Peyer's patch (tissue), 4 donors: ENCODE results near the gene TXNRD2.

Experiments
- POLR2A ChIP-seq, 2 donors: fragments of 450-650 bp; IDR thresholded peaks; one replicate each; pipeline ENCODE4 v1.5.1; 2017; ENCODE audit warnings: antibody characterized with exemption in 2 of 2, mild to moderate bottlenecking in 2 of 2, moderate library complexity in 2 of 2
- TF ChIP-seq, protein P1 (sequence below), 6 experiments: fragments of 450-650 bp in 4 of 6; fragments of 200-600 bp in 2 of 6; sonication (generic) in 1 of 6; IDR thresholded peaks; one replicate each; pipeline ENCODE4 v1.5.1; 2017 to 2019; ENCODE audit warnings: antibody characterized with exemption in 6 of 6, mild to moderate bottlenecking in 3 of 6, moderate library complexity in 1 of 6

DNA sequence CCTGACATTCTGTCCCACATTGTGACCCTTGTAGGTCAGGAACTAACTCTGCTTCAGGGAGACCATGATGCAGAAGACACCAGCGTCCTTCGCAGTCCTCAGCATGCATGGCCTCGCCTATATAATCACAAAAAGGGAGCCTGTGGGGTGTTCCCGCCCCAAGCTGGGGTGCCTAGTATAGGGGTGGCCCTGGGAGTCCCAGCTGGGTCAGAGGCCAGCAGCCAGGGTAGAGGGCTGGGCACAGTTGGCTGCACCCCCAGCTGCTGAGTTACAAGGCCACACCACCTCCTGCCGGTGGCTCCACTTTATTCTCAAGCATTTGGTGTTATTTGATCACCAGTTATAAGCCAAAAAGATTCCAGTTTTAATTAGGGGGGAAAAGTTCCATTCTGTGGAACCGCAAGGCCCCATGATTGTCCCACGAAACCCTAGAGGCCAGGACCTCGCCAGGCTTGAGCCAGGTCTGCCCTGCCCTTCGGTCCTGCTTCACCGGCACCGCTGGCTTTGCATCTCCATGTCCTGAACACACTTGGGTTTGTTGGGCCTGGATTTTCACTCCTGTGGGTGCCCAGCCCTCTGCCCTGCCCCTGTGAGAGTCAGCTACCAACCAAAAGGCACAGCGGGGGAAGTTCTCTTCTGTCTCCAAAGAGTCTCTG lies 72.0 kb downstream of the TXNRD2 start:
- TF ChIP-seq POLR2A (IDR thresholded peaks at IDR 0.05), result no peak
- TF ChIP-seq, protein P1, sequence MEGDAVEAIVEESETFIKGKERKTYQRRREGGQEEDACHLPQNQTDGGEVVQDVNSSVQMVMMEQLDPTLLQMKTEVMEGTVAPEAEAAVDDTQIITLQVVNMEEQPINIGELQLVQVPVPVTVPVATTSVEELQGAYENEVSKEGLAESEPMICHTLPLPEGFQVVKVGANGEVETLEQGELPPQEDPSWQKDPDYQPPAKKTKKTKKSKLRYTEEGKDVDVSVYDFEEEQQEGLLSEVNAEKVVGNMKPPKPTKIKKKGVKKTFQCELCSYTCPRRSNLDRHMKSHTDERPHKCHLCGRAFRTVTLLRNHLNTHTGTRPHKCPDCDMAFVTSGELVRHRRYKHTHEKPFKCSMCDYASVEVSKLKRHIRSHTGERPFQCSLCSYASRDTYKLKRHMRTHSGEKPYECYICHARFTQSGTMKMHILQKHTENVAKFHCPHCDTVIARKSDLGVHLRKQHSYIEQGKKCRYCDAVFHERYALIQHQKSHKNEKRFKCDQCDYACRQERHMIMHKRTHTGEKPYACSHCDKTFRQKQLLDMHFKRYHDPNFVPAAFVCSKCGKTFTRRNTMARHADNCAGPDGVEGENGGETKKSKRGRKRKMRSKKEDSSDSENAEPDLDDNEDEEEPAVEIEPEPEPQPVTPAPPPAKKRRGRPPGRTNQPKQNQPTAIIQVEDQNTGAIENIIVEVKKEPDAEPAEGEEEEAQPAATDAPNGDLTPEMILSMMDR (IDR thresholded peaks at IDR 0.05), result no peak
